Testis (tissue), 2 donors: Measurements from ENCODE around the gene NDUFB6.

Experiments used
- CTCF ChIP-seq, 3 experiments: fragments of 450-650 bp in 2 of 3; fragments of 200-600 bp in 1 of 3; sonication (generic) in 1 of 3; IDR thresholded peaks; one replicate each; pipeline ENCODE4 v1.5.1; 2016 to 2019; ENCODE audit warnings: antibody characterized with exemption in 3 of 3, mild to moderate bottlenecking in 2 of 3, moderate library complexity in 1 of 3
- POLR2A ChIP-seq: fragments of 450-650 bp; IDR thresholded peaks from one replicate; pipeline ENCODE4 v1.6.1; 2017; ENCODE audit warnings: antibody characterized with exemption, mild to moderate bottlenecking, moderate library complexity

GRCh38 chr9:32574858-32575257 is 1.9 kb upstream of the NDUFB6 start:
- TF ChIP-seq CTCF (IDR thresholded peaks at IDR 0.05) (peak in 1 of 3 experiments; percentile 2), POLR2A (no peak)
